GM19099 (cell line): ENCODE data around the gene FRAT2.

ENCODE experiments used
- POLR2A ChIP-seq: IDR thresholded peaks from 3 replicates; pipeline ENCODE4 v1.6.1; 2011; ENCODE audit warnings: low read depth; ENCODE audit not compliant: insufficient read length; ENCODE audit errors: extremely low read depth

Gene FRAT2

DNA sequence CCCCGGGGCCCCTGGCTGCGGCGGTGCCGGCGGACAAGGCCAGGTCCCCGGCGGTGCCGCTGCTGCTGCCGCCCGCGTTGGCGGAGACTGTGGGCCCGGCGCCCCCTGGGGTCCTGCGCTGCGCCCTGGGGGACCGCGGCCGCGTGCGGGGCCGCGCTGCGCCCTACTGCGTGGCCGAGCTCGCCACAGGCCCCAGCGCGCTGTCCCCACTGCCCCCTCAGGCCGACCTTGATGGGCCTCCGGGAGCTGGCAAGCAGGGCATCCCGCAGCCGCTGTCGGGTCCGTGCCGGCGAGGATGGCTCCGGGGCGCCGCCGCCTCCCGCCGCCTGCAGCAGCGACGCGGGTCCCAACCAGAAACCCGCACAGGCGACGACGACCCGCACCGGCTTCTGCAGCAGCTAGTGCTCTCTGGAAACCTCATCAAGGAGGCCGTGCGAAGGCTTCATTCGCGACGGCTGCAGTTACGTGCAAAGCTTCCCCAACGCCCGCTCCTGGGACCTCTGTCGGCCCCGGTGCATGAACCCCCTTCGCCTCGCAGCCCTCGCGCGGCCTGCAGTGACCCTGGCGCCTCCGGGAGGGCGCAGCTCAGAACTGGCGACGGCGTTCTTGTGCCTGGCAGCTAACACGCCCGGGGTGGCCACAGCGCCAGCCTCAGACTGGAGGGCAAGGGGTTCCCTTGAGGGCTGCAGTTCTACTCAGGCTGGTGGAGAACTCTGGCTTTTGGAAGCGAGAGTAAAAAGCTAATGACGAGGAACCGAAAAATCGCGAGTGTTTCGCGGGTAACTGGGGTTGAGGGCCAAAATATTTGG, 14.7 kb downstream of the FRAT2 start:
- TF ChIP-seq POLR2A, result no peak

DNA sequence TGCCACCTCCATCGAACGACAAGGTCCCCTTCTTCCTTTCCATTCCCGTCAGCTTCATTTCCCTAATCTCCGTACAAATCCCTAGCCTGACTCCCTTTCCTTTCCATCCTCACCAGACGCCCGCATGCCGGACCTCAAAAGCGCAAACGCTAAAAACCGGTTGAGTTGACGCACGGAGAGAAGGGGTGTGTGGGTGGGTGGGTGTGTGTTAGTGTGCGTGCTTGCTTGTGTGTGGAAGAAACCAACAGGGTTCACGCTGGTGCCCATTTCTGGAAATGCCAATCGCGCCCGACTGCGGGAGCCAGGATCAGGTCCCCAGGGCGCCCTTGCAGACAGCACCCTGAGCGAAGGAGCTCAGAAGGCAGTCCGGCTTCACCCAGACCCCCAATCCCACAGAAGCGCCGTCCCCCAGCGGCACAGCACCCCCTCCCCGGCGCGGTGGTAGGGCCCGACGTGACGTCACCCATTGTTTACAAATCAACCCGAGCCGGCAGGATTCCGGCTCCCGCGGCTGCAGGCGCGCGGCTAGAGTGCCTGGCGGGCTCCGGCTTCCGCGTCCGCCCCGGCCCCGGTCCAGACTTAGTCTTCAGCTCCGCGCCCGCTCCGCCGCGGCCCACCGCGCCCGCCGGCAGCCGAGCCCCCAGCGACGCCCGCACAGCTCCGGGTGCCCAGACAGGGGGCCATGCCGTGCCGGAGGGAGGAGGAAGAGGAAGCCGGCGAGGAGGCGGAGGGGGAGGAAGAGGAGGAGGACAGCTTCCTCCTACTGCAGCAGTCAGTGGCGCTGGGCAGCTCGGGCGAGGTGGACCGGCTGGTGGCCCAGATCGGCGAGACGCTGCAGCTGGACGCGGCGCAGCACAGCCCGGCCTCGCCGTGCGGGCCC, 15.5 kb downstream of the FRAT2 start, which contains the start of gene FRAT1:
TSS of gene FRAT1 (plus strand) at position 500 of the 880 bp plus-strand sequence. CDS start at position 683, 183 bp downstream.
- peak; percentile 56 for TF ChIP-seq POLR2A

DNA sequence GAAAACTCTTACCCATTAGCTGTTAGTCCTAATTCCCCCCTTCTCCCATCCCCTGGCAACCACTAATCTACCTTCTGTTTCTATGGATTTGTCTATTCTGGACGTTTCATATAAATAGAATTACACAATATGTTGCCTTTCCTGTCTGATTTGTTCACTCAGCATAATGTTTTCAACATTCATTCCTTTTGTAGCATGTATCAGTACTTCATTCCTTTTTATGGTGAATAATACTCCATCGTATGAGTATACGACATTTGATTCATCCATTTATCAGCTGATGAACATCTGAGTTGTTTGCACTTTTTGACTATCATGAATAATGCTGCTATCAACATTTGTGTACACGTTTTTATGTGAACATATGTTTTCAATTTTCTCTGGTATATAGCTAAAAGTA, 19.9 kb downstream of the FRAT2 start:
- no peak for TF ChIP-seq POLR2A

DNA sequence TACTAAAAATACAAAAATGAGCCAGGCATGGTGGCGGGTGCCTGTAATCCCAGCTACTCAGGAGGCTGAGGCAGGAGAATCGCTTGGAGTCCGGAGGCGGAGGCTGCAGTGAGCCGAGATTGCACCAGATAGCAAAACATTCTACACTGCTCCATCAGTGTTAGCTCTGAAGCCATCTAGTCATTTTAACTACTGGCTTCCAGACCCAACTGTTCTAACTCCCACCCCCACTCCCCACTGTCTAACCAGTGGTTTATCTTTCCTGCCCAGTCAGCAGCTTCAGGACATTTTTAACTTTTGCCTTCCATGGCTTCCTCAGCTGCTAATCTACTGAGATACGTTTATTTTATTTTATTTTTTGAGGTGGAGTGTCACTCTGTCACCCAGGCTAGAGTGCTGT, 21.6 kb downstream of the FRAT2 start:
- no peak for TF ChIP-seq POLR2A

DNA sequence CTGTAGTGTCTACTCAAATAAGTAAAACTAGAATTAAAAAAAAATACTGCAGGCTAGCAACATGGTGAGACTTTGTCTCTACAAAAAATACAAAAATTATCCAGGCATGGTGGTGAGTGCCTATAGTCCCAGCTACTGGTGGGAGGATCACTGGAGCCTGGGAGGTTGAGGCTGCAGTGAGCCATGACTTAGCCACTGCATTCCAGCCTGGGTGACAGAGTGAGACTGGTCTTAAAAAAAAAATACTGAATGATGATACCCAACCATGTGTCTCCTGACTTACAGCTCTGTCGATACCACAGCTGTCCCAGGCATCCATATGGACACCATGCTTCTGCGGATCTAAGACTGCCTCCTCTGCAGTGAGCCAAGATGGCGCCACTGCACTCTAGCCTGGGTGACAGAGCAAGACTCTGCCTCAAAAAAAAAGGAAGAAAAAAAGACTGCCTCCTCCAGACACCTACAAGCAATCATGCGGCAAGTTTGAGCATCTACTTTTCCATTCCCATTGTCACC, 23.4 kb downstream of the FRAT2 start:
- no peak for TF ChIP-seq POLR2A

DNA sequence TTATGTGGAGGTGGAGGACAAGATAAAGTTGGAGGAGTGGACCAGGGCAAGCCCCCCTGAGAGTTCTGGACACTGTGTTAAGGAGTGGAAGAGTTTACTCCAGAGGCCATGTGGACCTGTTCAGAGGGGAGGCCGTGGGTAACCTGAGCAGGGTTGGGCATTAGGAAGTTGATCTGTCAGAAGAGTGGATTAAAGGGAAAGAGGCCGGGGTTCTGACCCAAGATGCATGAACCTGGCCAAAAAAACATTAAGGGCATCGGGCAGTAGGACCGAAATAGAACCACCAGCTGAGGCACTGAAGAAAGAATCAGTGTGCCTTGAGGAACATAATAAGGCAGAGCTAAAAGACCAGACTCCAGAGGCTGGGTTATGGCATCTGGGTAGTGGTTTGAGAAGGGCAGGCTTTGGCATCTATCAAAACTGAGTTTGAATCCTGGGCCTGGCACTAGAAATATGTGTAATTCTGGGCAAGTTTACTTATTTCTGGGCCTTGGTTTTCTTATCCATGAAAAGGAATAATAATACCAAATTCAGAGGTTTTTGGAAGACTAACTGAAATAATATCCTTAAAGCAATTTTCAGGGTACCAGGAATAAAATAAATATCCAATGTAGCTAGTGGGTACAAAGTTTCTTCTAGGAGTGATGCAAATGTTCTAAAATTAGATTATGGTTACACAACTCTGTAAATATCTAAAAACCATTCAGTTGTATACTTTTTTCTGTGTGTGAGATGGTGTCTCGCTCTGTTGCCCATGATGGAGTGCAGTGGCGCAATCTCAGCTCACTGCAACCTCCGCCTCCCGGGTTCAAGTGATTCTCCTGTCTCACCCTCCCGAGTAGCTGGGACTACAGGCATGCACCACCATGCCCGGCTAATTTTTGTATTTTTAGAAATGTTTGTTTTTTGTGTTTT, 26.4 kb downstream of the FRAT2 start:
- no peak for TF ChIP-seq POLR2A

DNA sequence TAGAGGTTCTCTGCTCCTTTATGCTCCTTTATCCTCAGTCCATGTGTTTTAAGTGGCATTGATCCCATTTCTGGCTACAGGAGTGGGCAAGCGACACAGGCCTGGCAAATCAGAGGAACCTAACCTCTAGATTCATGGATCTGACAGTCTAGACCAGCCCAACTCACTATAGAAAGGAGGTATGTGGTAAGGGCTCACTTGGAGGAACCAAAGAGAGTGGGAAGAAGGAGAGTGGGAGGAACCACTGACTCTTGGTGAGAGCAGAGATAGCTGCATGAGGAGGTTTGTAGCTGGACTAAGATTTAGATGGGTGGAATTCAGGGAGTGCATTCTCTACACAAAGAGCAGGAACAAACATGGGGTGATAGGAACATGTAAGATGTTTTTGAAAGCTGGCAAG, 27.1 kb downstream of the FRAT2 start:
- TF ChIP-seq POLR2A, result no peak

DNA sequence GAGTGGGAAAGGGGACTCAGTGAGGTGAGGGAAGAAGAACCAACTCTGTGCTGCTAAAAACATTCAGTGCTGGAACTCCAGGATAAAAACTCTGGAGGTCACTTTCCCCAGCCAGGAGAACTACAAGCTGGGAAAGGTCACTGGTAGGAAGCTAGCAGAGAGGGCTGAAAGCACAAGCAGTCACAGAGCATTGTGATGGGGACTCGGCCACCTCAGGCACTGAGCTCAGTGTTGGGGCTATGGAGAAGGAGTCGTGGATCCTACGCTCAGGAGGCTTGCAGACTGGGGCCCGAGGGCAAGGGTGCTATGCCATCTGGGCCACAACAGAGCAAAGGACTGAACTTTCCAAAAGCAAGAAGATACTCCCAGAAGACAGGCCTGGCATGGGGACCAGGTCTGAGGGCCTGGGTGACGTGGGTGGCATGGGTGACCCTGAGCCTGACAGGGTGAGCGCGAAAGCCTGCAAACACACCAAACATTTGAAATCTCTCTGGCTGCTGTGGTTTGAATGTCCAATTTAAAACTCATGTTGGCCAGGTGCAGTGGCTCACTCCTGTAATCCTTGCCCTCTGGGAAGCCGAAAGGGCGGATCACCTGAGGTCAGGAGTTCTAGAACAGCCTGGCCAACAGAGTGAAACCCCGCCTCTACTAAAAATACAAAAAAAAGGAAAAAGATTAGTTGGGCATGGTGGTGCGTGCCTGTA, 32.3 kb downstream of the FRAT2 start:
- no peak for TF ChIP-seq POLR2A

DNA sequence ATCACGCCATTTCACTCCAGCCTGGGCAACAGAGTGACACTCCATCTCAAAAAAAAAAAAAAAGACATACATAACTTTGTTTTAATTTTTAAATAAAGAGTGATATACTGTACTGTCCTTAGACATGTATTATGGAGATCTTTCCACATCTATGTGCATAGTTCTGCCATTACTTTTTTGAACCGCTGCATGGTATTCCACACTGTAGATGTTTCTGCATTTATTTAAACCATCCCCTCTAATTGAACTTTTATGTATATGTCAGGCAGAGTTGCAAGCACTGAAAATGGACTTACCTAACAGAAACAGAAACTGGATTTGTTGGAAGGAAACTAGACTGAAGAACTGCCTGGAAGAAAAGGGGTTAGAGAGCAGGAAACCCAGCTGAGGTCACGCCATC, 33.5 kb downstream of the FRAT2 start:
- no peak for TF ChIP-seq POLR2A

DNA sequence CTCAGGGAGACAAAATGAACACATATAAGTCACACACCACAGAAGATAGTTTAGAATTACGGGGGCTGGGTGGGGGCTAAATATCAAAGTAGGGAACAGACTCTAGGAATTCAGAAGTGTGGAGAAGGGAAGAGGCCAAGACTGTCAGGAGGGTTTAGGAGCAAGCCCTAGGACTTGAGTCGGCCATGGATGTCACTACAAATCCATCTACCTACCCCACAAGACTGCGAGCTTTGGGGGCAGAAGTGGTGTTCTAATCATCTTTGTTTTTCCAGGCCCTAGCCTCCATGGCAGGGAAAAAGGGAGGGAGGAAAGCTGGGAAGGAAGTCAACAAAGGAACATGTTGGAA, 36.3 kb downstream of the FRAT2 start:
- TF ChIP-seq POLR2A, result no peak

DNA sequence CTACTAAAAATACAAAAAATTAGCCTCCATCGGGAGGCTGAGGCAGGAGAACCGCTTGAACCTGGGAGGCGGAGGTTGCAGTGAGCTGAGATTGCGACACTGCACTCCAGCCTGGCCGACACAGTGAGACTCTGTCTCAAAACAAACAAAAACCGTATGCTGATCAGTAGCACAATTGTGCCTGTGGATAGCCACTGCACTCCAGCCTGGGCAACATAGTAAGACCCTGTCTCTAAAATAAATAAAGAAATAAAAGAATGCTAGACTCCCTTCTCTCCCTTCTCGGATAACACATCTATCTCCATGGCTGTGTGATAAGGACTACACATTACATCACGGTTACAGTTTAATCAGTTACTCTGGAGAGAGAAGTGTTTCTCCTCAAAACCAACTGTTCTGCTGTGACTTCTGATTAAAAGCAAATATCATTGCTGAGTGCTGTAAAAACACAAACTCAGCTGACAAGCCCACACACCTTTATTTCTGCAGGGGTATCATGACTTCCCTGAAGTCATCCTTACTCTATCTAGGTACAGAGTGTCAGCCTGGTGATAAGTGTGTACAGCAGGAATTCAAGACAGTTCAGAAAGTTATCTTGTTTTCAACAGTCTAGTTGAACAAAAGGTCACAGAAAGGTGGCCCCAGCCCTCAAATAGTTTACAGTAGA, 36.8 kb downstream of the FRAT2 start:
- no peak for TF ChIP-seq POLR2A

DNA sequence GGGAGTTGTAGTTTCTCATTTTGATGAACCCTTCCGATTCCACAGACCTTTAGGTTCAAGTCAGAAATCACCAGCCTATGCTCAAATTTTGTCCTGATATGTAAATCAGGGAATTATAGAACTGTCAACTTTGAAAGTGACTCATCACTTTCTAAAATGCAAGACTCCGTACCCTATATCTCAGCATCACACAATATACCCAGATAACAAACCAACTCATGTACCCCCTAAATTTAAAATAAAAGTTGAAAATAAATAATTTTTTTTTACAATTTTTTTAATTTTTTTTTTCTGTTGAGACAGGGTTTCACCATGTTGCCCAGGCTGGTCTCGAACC, 41.7 kb downstream of the FRAT2 start:
- TF ChIP-seq POLR2A, result no peak

DNA sequence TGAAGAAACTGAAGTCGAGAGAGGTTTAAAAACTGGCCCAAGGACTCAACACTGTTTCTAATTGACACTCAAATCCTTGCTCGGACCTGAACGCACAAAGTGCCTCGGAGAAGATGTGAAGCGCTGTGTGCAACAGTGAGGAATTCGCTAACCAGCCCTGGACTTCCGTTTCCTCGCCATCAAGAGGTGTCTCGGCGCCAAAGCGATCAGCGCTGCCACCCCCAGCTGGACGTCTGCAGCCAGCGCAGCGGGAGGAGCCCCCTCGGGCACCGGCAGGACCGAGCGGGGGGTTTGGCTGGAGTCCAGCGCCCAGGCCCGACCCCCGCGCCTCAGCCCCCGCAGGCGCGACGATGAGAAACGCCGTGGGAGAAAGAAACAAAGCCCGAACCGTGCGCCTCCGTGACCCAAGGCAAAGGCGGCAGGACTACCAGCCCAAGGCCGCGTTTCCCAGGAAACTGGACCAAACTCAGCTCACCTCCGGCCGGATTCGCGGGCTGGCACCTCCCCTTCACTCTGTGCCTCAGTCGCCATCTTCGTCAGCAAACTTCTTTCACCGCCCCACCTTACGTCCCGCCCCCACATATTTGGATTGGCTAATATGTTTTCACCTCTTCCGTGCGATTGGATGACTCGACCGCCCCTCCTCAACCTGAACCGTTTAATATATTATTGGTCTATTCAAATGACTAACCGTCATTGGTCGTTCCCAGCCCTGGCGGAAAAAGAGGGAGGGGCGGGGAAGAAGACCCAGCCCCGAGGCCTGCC, 42.2 kb downstream of the FRAT2 start, which contains the start of gene ARHGAP19:
TSS of gene ARHGAP19 (minus strand) at position 541 of the 765 bp plus-strand sequence. CDS start at position 531, 10 bp downstream.
- TF ChIP-seq POLR2A, result peak; percentile 72
